ENCODE data around the gene FGFBP1.

Gene FGFBP1

DNA sequence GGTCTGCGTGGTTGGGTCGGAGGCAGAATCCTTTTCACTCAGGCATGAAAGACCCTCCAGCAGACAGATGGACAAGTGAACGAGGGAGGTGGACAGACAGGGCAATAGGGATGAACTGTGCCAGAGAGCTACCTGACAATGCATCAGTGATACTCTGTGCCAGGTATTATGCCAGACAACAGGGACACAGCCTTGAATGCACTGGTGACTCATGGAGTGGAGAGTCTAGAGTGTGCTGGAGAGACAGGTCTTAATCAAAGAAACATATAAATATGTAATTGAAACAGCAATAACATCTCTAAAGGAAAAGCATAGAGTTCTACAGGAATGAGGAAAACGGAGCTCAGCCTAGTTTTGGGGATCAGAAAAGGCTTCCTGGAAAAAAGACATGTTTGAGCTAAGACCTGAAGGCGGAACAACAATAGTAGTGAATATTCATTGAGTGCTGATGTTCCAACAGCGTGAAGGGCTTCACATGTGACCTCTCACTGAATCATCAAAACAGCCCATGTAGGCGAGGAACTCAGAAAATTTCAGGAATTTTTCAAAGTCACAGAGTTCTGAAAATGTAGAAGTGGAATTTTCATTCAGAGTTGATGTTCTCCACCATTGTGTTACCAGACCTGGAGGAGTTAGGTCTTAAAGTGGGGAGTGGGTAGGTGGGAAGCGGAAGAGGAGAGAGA, 44.4 kb upstream of the FGFBP1 start:
- TF ChIP-seq, protein P1, sequence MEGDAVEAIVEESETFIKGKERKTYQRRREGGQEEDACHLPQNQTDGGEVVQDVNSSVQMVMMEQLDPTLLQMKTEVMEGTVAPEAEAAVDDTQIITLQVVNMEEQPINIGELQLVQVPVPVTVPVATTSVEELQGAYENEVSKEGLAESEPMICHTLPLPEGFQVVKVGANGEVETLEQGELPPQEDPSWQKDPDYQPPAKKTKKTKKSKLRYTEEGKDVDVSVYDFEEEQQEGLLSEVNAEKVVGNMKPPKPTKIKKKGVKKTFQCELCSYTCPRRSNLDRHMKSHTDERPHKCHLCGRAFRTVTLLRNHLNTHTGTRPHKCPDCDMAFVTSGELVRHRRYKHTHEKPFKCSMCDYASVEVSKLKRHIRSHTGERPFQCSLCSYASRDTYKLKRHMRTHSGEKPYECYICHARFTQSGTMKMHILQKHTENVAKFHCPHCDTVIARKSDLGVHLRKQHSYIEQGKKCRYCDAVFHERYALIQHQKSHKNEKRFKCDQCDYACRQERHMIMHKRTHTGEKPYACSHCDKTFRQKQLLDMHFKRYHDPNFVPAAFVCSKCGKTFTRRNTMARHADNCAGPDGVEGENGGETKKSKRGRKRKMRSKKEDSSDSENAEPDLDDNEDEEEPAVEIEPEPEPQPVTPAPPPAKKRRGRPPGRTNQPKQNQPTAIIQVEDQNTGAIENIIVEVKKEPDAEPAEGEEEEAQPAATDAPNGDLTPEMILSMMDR (conservative IDR thresholded peaks at IDR 0.05; ENCODE audit: low read depth, low read length) = no peak

DNA sequence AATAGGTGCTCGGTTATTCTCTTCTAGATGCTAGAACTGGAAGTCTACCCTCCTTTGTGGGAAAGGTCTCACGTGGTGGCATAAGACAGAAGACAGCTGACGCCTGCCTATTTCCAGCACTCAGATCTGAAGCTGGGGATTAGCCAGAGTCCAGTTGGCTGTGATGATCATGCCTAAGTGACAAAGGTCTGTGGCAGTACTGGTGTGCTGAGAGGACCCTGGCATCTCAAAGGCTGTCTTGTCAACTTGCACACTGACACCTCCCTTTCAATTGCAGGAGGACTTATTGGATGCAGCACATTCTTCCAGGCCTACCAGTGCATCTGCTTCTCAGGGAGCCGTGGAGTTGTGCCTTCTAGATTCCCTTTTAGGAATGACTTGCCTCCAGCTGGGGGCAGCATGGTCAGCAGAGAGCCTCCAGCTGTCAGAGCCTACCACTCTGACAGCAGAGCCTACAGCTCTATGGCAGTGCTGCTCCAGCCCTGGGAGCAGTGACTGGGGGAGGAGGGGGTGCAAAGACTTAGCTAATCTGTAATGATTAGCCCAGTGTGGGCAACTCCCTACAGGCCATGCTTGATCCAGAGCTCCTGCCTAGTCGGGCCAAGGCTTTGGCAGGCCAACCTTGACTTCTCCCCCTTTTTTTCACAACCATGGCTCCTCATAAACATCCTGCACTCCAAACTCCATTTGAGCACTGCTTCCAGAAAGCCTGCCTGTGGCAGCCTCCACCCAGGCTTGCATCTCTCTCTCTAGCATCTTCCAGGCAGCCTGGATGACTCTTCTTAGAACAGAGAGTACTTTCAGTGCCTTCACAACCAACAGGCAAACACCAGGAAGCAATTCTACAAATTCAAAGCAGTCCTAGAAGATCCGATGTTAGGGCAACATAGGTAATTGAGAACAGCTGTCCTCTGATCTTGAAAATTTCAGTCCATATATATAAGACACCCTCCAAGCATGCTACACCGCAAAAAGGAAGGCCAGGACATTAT, 38.2 kb upstream of the FGFBP1 start:
- Histone ChIP-seq H4K20me1 (ENCODE audit: insufficient read depth) (no peaks in the 10 kb centered on the region), H3K4me3 (IDR thresholded peaks at IDR 0.05; ENCODE audit: insufficient read depth, low read depth, low read length) (no peak overlapping the region), H3K27me3 (ENCODE audit: insufficient read depth, low read depth) (no peaks in the 10 kb centered on the region), H3K9ac (no peak overlapping the region), H3K79me2 (ENCODE audit: insufficient read depth, low read depth) (no peaks in the 10 kb centered on the region), H3K36me3 (ENCODE audit: insufficient read depth) (no peaks in the 10 kb centered on the region), H3K4me1 (ENCODE audit: low read depth, poor library complexity, severe bottlenecking) (no peaks in the 10 kb centered on the region), H2AFZ (ENCODE audit: low read depth) (no peak overlapping the region), H3K27ac (no peak overlapping the region), H3K4me2 (no peak overlapping the region)
- TF ChIP-seq, protein P1 (conservative IDR thresholded peaks at IDR 0.05; ENCODE audit: low read depth, low read length) = no peak

More for the DNA sequence above, 44.4 kb upstream of the FGFBP1 start:
- Histone ChIP-seq H4K20me1 (ENCODE audit: insufficient read depth) (no peaks in the 10 kb centered on the region), H3K27me3 (ENCODE audit: insufficient read depth, low read depth) (no peaks in the 10 kb centered on the region), H3K4me2 (no peak overlapping the region), H3K79me2 (ENCODE audit: insufficient read depth, low read depth) (no peaks in the 10 kb centered on the region), H3K36me3 (ENCODE audit: insufficient read depth) (no peaks in the 10 kb centered on the region), H3K9ac (no peak overlapping the region), H3K27ac (no peak overlapping the region), H3K4me1 (ENCODE audit: low read depth, poor library complexity, severe bottlenecking) (no peaks in the 10 kb centered on the region), H2AFZ (ENCODE audit: low read depth) (no peak overlapping the region), H3K4me3 (IDR thresholded peaks at IDR 0.05; ENCODE audit: insufficient read depth, low read depth, low read length) (no peak overlapping the region)

DNA sequence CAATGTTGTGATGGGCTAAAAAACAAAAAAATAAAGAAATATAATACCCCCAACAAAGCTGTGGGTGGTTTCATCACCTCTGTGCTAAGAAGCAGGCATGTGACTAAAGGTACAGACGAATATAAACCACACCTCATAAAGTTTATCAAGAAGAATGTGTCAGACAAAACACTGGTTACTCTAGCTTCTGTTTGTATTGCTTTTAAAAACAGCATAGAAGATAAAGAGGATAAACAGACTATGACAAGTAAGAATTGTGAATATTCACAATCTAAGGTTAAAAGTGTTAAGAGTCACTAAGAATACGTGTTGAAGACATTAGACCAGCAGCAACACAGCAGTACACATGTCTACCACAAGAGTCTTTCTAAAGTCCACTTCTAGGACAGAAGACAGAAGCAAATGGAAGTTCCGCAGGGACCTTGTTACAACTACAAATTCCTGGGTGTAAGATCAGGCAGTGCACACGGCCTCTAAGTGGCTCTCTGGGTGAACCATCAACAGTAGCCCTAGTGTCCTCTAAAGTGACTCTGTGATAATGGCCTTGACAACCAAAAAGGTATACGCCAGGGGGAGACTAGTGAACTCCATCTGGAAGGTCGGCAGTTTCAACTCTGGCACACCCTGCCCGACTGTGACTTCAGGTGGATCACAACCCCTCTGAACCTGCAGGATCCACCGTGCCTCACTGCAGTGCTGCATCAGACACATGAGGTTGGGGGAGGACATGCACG, 32.7 kb upstream of the FGFBP1 start:
- Histone ChIP-seq H2AFZ (ENCODE audit: low read depth) (no peak overlapping the region), H3K4me1 (ENCODE audit: low read depth, poor library complexity, severe bottlenecking) (no peaks in the 10 kb centered on the region), H3K4me3 (IDR thresholded peaks at IDR 0.05; ENCODE audit: insufficient read depth, low read depth, low read length) (no peak overlapping the region), H3K27me3 (ENCODE audit: insufficient read depth, low read depth) (no peaks in the 10 kb centered on the region), H3K9ac (no peak overlapping the region), H4K20me1 (ENCODE audit: insufficient read depth) (no peaks in the 10 kb centered on the region), H3K36me3 (ENCODE audit: insufficient read depth) (no peaks in the 10 kb centered on the region), H3K79me2 (ENCODE audit: insufficient read depth, low read depth) (no peaks in the 10 kb centered on the region), H3K4me2 (no peak overlapping the region), H3K27ac (no peak overlapping the region)
- TF ChIP-seq, protein P1 (conservative IDR thresholded peaks at IDR 0.05; ENCODE audit: low read depth, low read length) = no peak

DNA sequence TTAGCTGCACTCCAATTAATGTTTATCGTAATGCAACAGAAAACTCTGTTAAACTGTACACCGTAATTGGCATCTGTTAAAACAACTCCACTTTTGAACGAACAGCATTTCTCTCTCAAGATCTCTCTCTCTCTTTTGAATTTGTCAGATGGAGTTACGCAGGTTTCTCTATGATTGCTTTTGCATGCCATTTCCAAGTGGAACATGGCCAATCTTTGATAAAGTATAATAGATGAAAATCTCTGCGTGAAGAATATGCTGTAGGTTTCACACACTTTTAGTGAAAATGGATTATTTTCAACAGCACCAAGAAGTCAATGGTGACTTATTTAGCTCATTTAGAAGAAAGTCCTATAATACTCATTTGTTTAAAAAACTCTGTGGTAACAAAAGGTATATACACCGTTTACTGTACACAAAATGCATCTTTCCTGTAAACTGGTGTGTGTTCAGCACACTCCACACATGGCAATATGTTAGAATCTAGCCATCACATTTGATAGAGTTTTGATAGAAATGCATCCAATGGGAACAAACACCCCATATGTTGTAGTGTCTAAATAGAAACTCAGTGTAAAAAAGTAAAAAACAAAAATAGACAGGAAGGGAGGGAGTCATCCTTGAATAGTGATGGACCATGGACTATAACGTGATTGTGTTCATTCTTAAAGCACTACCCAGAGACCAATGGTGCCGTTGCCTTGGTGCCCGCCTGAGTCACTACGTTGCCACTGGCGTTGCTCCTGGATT, 30.2 kb upstream of the FGFBP1 start:
- H3K27ac ChIP-seq = no peak overlapping the region
- H3K79me2 ChIP-seq (ENCODE audit: insufficient read depth, low read depth) = no peaks in the 10 kb centered on the region
- H3K9ac ChIP-seq = no peak overlapping the region
- TF ChIP-seq, protein P1 (conservative IDR thresholded peaks at IDR 0.05; ENCODE audit: low read depth, low read length) = no peak
- no peak overlapping the region for H2AFZ ChIP-seq (ENCODE audit: low read depth)
- H3K4me1 ChIP-seq (ENCODE audit: low read depth, poor library complexity, severe bottlenecking) = no peaks in the 10 kb centered on the region
- no peaks in the 10 kb centered on the region for H3K36me3 ChIP-seq (ENCODE audit: insufficient read depth)
- no peaks in the 10 kb centered on the region for H4K20me1 ChIP-seq (ENCODE audit: insufficient read depth)
- no peak overlapping the region for H3K4me3 ChIP-seq (IDR thresholded peaks at IDR 0.05; ENCODE audit: insufficient read depth, low read depth, low read length)
- no peak overlapping the region for H3K4me2 ChIP-seq
- H3K27me3 ChIP-seq (ENCODE audit: insufficient read depth, low read depth) = no peaks in the 10 kb centered on the region
